Cardiac muscle cell (in vitro differentiated cells and primary cell): ENCODE measurements around the gene BCKDK. TPM values are rescaled to one million over a fixed set of nuclear protein-coding genes. Genes with fewer than 3 reads are reported as not detected.

Source experiments
- DNase-seq, 2 donors: peaks; one replicate each; pipeline versions ENCODE4 v3.0.0 to v3.0.0-alpha.2; 2010 to 2017; ENCODE audit warnings: low read depth in 1 of 2, low spot score in 1 of 2
- H3K27ac ChIP-seq: fragments of 200-600 bp; sonication (generic); 2 replicates; pipeline ENCODE4 v1.5.1; 2016
- H3K27me3 ChIP-seq: fragments of 200-600 bp; sonication (generic); 2 replicates; pipeline ENCODE4 v1.6.0; 2016; ENCODE audit warnings: control low read depth
- H3K36me3 ChIP-seq: fragments of 200-600 bp; sonication (generic); 2 replicates; pipeline ENCODE4 v1.5.1; 2016; ENCODE audit warnings: control low read depth
- H3K4me1 ChIP-seq: fragments of 200-600 bp; sonication (generic); 2 replicates; pipeline ENCODE4 v1.8.1; 2017; ENCODE audit warnings: low read depth, mild to moderate bottlenecking, mixed run types
- H3K4me3 ChIP-seq: fragments of 200-600 bp; sonication (generic); 2 replicates; pipeline ENCODE4 v1.5.1; 2016; ENCODE audit warnings: mild to moderate bottlenecking
- H3K9me3 ChIP-seq: fragments of 200-600 bp; sonication (generic); 2 replicates; pipeline ENCODE4 v1.5.1; 2017; ENCODE audit warnings: low read depth, mild to moderate bottlenecking, control low read depth
- polyA plus RNA-seq: library from polyadenylated mRNA; unstranded; fragments of >200 nt; fragmentation: Nextera tagmentation; extraction: Ambion mirVana; gene quantifications from 2 replicates; pipeline ENCODE4 v1.2.1, GENCODE V29; 2016
- total RNA-seq: library from RNA; depleted of rRNA; stranded (reverse); fragments of >200 nt; gene quantifications from 2 replicates; pipeline ENCODE4 v1.2.3, GENCODE V29; 2016
- TF ChIP-seq, protein P1 (sequence below): IDR thresholded peaks from 2 replicates; pipeline ENCODE4 v1.5.1; 2012; ENCODE audit warnings: low read depth, mild to moderate bottlenecking, low read length

BCKDK gene
- total and polyA plus RNA-seq, 2 experiments from 2014 or later: 109 to 147 TPM

DNA sequence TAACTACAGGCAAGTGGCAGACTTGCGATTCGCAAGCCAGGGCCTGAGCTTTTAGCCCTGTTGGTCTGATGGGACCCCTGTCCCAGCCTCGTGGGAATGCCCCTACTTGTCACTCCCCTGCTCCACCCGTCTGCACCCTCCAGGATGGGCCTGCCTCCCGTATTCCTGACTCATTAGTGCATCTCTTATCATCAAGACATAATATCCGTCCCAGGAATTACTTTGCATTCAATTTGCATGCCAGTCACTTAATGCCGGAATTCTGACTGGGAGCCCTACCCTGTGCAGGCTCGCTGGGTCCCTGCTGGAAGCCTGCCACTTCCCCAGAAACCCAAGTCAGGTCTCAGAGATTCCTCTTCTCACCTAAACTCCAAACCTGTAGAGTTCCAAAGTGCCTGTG, 22.8 kb upstream of the BCKDK start:
- Histone ChIP-seq H3K27ac (no peak overlapping the region), H3K4me3 (no peak overlapping the region), H3K36me3 (peaks cover 6% of the 10 kb centered on the region), H3K4me1 (no peaks in the 10 kb centered on the region), H3K9me3 (no peaks in the 10 kb centered on the region), H3K27me3 (no peaks in the 10 kb centered on the region)
- TF ChIP-seq, protein P1, sequence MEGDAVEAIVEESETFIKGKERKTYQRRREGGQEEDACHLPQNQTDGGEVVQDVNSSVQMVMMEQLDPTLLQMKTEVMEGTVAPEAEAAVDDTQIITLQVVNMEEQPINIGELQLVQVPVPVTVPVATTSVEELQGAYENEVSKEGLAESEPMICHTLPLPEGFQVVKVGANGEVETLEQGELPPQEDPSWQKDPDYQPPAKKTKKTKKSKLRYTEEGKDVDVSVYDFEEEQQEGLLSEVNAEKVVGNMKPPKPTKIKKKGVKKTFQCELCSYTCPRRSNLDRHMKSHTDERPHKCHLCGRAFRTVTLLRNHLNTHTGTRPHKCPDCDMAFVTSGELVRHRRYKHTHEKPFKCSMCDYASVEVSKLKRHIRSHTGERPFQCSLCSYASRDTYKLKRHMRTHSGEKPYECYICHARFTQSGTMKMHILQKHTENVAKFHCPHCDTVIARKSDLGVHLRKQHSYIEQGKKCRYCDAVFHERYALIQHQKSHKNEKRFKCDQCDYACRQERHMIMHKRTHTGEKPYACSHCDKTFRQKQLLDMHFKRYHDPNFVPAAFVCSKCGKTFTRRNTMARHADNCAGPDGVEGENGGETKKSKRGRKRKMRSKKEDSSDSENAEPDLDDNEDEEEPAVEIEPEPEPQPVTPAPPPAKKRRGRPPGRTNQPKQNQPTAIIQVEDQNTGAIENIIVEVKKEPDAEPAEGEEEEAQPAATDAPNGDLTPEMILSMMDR: no peak
- DNase-seq: no peak

DNA sequence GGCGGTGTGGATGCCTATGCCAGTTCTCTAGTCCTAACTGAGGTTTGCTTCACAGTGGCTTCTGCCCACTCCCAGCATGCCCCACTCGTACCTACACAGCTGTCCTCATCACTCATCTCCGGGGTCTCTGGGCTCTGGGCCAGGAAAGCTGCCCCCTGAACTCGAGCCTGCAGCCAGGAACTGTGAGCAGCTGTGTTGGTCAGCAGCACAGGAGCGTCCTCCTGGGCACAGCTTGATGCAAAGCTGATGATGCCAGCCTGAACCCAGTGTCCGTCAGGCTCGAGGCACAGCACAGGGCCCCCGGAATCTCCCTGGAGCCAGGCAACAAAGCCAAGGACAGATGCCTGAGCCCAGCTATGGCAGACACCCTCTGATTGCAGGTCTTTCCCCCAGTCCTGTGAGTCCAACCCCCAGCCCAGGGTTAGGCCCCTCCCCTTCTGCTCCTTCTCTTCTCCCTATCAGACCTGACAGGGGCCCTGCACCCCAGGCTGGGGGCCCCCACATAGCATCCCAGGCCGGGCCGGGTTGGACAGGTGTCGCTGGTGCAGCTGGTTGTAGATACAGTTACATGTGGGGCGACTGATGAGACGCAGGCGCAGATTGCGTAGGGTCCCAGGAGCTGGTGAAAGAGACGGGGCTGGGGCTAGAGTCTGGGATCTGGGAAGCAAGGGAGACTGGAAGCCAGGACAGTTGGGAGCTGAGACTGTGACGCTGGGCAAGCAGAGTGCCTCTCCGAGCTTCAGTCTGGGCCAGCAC, 22.1 kb upstream of the BCKDK start:
- Histone ChIP-seq H3K27me3 (no peaks in the 10 kb centered on the region), H3K27ac (no peak overlapping the region), H3K9me3 (no peaks in the 10 kb centered on the region), H3K36me3 (peaks cover under 1% of the 10 kb centered on the region), H3K4me1 (no peaks in the 10 kb centered on the region), H3K4me3 (no peak overlapping the region)
- TF ChIP-seq, protein P1: no peak
- no peak for DNase-seq

DNA sequence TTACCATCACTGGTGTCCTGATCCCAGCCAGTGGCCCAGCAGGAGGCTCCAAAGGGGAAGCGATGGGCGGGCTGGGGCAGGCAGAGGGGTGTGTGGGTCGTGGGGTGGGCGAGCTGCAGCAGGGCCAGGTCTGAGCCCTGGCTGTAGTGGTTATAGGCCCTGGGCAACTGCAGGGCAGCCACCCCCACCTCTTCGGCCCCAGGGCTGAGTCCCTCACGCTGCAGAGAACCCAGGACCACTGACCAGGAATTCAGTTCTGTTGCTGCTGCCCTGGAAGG, 21.6 kb upstream of the BCKDK start:
- no peak overlapping the region for H3K27ac ChIP-seq
- no peak for DNase-seq
- H3K4me1 ChIP-seq: no peaks in the 10 kb centered on the region

DNA sequence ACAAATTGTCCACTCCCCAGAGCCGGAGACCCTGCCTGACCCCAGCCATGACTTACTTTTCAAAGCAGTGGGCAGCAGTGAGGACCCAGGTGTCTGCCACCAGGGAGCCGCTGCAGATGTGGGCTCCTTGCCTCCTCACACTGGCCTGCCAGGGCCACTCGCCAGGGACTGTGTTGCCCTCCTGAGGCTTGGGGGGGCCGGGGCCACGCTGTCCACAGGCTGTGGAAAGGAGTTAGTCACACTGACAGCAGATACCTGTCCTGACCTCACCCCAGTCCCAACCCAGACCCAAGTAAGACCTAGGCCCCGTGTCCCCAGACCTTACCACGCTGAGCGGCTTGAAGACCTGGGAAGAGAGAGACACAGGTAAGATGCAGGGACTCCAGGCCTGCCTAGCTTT, 20.7 kb upstream of the BCKDK start:
- Histone ChIP-seq H3K9me3 (no peaks in the 10 kb centered on the region), H3K27me3 (no peaks in the 10 kb centered on the region), H3K4me3 (no peak overlapping the region), H3K4me1 (no peaks in the 10 kb centered on the region), H3K27ac (no peak overlapping the region), H3K36me3 (no peaks in the 10 kb centered on the region)
- TF ChIP-seq, protein P1: no peak
- DNase-seq: no peak

More for the DNA sequence above, 21.6 kb upstream of the BCKDK start:
- no peaks in the 10 kb centered on the region for H3K27me3 ChIP-seq
- H3K9me3 ChIP-seq: no peaks in the 10 kb centered on the region
- TF ChIP-seq, protein P1: no peak
- H3K36me3 ChIP-seq: no peaks in the 10 kb centered on the region
- H3K4me3 ChIP-seq: no peak overlapping the region

DNA sequence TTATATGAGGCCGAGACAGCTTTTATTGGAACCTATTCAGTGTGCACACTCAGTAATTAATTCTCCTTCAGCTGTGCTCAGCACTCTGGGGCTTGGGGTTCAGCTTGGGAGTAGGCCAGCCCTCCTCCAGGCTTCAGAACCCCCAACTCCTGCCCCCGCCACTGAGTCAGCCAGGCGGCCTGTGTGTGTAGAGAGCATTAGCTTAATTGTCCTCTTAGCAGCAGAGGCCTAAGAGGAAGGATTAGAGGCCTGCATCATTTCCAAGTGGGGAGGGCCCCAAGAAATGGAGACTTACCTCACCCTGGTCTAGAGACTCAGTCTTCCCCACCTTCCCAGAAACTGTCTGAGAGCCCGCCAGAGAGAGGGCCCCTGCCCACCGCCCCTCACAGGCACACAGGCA, 20.2 kb upstream of the BCKDK start:
- Histone ChIP-seq H3K9me3 (no peaks in the 10 kb centered on the region), H3K36me3 (no peaks in the 10 kb centered on the region)
- TF ChIP-seq, protein P1: no peak

More for the DNA sequence above, 20.2 kb upstream of the BCKDK start:
- no peaks in the 10 kb centered on the region for H3K27me3 ChIP-seq
- H3K27ac ChIP-seq: no peak overlapping the region
- no peak for DNase-seq
- H3K4me3 ChIP-seq: no peak overlapping the region
- no peaks in the 10 kb centered on the region for H3K4me1 ChIP-seq
